Amygdala (tissue), 56 donors: ENCODE data around the gene ALDH1A2.
"Not testable (repeated sequence)": the region's sequence is repeated elsewhere in the genome, so short reads cannot be mapped to it uniquely, and the experiment has no call there.

Experiments used
- DNase-seq, 56 donors: peaks; one replicate each; lab custom pipeline; 2025; lab: John Stamatoyannopoulos, UW

ALDH1A2 gene

DNA sequence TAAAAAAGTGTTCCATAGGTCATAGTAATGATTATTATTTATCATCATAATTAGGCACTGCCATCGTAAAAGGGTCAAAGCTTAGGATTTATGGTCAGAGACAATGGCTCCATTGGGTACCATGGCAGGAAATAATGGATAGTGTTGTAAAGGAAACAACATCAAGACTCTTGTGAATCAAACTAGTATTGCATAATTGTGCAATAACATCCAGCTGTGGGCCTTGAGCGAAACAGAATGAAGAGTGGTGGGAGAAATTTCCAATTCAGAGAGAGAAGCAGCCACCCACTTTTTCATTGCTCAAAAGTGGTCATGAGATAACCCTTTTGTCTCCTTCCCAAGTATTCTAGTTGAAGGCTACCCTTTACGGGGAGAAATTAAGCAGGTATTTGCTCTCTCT lies 61.7 kb downstream of the ALDH1A2 start:
- no peak for DNase-seq

DNA sequence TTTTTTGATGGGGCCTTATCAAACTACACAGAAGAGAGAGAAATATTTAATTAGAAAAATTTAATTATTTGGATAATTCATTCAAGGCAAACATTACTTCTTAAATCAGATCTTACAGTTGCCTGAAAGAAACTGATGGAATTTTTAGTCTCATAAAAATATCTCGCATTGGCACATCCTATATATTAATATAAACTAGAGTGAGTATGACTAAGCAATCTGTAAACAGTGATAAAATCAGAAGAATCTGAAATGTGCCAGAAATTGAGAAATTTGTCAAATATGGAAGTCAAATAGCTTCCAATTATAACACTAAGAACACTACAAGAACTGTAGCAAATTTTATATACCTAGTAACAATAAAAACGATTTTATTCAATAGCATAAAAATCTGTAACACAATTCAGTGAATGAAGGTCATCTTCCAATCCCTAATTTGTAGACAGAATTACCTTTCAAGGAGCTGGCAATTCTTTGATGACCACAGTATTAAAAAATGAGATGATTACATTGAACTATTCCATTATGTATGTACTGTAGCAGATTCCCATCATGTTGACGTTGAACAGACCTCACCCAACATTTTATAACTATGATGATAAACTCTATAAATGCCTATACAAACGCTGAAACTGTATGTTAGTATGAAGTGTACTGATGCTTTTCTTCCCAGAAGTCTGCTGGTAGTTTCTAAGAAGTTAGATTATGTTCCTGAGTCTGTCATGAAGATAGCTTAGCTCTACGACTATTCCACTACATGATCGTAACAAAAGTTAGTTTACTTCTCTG lies 63.0 kb downstream of the ALDH1A2 start:
- DNase-seq: no peak

DNA sequence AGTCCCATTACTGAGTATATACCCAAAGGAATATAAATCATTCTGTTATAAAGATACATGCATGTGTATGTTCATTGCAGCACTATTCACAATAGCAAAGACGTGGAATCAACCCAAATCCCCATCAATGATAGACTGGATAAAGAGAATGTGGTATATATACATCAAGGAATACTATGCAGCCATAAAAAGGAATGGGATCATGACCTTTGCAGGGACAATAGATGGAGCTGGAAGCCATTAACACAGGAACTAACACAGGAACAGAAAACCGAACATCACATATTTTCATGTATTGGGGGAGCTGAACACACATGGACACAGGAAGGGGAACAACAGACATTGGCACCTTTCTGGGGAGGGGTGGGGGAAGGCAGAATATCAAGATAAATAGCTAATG lies 65.8 kb downstream of the ALDH1A2 start:
- not testable (repeated sequence) for DNase-seq

- DNase-seq: no peak
Observed at GRCh38 chr15:57996561-57996960, 69.0 kb downstream of the ALDH1A2 start.

DNA sequence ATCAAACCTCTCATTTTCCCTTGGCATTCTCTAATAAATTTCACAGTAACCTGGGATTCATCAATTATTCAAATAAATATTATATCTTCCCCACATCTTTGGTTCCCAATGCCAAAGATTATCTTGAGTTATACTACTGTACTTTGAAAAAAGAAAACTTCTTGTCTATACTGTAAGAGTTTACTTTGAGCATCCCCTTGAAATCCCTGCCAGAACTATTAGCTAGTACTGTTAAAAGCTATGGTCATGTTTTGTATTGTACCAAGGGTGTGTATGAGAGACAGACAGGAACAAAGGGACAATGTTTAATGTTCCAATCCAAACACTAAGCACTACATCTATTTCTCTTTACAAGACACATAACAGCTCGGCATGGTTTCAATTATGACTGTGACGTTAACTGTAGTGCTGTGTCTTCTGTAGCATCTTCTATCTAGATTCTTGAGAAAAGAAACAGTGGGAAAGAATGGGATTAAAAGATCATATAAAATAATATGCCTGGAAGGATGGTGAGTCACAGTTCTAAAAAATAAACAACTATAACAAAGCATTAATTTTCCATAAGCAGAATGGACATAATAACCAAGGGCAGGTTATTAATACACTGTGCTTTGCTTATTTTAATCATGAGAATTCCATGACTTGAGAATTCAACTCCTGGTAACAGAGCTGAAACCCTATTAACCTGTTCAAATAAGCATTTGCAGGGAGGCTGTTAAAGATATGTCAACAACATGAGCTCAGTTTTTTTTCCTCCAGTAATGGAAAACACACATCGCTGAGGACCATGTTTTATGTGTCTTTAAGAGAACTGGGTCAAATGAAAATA lies 71.1 kb downstream of the ALDH1A2 start:
- no peak for DNase-seq

- DNase-seq: no peak
Observed at GRCh38 chr15:57993409-57994145, 71.9 kb downstream of the ALDH1A2 start.

- DNase-seq: no peak
Observed at GRCh38 chr15:57992761-57993355, 72.7 kb downstream of the ALDH1A2 start.

- DNase-seq: no peak
Observed at GRCh38 chr15:57973534-57973933, 92.0 kb downstream of the ALDH1A2 start.

GRCh38 chr15:57972864-57973263 lies 92.6 kb downstream of the ALDH1A2 start:
- DNase-seq: no peak

DNA sequence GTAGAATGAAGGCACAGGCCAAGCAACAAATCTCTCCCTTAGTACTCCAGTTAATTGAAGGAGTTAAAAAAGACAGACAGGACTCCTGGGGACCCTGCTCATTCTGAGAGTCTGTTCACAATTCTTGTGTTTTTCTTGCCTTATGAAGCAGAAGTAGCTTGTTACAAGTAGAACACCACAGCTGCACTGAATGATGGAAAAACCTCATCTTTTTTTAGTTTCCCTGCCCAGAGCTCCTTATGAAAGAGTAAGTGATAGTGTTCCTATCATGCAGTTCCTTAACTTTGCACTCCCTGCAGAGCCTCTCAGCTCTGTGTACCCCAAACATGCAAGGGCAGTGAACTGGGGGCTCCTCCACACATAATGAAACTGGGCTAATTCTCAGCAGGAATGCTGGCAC lies 95.5 kb downstream of the ALDH1A2 start:
- no peak for DNase-seq

GRCh38 chr15:57969355-57969754 lies 96.2 kb downstream of the ALDH1A2 start:
- DNase-seq: no peak

DNA sequence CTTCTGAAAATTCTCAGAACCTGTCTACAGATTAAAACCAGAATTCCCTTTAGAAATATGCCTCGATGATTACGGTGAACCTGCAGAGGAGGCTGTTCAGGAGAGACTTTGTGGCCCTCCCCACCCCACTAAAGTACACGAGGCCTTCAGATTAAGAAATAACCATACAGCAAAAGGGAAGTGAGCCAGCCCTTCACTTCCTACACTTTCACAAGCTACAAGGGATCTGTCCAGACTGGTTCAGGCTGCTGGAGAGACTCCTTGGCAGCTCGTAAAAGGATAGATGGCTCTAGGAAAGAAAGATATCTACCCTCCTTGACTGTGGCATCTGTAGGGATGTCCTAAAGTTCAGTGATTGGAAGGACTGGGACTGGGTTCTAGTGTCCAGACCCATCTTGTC lies 102.6 kb downstream of the ALDH1A2 start:
- DNase-seq: no peak

- no peak for DNase-seq
Observed at GRCh38 chr15:57961919-57962318, 103.6 kb downstream of the ALDH1A2 start.

DNA sequence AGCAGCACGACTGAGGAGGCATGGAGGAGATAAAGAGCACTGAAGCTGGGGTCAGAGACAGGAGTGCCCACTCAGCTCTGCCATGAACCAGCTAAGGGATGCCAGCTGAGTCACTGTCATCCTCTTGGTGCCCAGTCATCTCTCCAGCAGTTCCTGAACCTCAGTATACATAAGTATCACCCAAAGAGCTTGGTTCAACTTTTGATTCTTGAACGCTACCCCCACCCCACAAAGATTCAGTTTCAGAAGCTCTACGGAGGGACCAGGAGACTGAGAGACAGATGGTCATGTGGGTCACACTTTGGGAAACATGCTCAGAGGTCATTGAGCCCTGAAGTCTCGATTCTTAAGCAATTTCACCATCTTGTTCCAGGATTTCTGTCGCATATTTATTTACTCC lies 108.4 kb downstream of the ALDH1A2 start:
- no peak for DNase-seq

- DNase-seq: no peak
Observed at GRCh38 chr15:57953874-57954273, 111.6 kb downstream of the ALDH1A2 start.

DNA sequence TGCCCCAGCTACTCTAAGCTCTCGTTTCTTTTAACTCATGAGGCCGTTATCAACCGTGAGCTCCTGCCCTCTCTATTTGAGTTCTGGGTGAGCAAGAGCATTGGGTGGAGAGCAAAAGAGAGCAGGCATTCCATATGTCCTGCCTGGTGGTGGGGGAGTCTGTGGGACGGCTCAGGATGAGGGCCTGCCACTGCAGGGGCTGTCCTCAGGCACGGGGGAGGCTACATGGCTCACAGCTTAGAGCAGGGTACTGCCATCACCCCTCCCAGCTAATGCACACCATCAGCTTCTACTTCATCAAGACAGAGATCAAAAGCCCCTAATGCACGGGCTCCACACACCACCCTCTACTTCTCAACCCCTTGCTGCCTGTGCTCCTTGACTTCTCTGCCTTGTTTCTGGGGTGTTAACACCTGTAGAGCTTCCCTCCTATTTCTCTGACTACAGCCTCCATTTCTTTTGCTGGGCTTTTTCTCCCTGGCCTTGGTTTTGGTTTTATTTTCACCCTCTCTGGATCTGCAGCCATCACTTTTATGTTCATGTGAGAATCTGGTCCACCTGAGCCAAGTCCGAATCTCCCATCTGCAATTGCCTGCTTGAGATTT lies 114.1 kb downstream of the ALDH1A2 start:
- no peak for DNase-seq

DNA sequence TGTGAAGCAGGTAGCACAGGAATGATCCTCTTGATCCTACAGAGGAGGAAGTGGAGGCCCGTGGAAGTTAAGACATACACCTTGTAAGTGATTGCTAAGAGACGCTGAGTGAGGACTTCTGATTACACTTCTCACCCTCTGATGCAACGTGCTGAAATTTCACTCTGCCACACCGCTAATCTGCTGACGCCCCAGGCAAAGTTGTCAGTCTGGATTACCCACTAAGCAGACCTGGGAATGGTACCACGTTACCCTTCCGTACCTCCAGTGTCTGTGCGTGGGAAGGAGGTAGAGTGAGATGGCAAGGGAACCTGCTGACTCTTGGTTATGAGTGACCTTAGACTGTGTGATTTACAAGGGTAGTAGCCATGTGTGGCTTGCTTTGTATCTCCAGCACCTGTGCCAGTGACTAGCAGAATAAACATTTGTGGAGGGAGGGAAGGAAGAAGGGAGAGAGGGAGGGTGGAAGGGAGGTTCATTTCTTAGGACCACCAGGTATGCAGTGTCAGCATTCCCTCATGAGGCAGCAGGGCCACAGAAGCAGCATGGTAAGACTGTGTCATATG lies 115.0 kb downstream of the ALDH1A2 start:
- DNase-seq: no peak

- no peak for DNase-seq
Observed at GRCh38 chr15:57949374-57949943, 116.1 kb downstream of the ALDH1A2 start.
